Esophagus mucosa (tissue), 1 donor: ENCODE measurements around the gene TBK1. TPM values are rescaled to one million over a fixed set of nuclear protein-coding genes. Genes with fewer than 3 reads are reported as not detected.
A peak's percentile ranks its signal among the peaks of the same experiment; 100 is the strongest.

ENCODE experiments used
- ATAC-seq: fragments of 200-7000 bp; cut with Tn5 transposase; one replicate; pipeline ENCODE4 v1.9.1; 2020
- total RNA-seq: library from RNA; stranded (reverse); gene quantifications from one replicate; pipeline ENCODE4 v1.2.4, GENCODE V29; 2023
- donor health status: DM: yes; HTN: yes; CAD: no.

The TBK1 gene
- total RNA-seq, 1 donor from 2014 or later, result 12.1 TPM

DNA sequence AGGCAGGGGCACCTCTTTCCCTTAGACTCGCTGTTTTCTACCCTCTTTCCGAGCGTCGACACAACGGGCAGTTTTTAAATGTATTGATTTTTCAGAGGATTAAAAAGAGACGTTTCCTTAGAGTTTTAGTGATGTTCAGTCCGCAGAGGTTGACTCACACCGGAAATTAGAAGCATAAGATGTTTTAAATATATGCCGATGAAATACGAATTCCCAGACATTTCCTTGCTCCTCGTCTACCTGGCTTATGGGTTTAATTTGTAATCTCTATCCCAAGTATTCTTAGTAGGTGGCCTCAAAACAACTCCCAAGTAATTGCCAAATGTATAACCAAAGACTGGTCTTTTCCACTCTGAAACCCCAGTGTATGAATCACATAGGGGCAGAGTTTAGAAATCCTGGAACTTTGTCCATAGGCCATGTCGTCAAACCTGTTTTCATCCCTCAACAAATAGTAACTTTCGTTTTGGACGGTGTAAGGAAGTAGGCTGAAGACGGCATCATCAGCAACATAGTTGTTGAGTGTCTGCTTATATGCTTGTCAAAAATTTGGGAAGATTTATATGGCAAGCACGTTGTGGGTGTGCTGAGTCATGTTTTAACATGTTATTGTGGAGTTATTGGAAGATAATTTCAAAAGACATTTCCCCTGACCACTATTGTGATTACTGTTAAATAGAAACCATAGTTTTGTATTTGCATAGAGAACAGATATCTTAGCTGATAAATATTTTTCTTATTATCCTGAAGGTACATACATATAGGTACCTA, 824 bp downstream of the TBK1 start:
- peak; percentile 86 for ATAC-seq

DNA sequence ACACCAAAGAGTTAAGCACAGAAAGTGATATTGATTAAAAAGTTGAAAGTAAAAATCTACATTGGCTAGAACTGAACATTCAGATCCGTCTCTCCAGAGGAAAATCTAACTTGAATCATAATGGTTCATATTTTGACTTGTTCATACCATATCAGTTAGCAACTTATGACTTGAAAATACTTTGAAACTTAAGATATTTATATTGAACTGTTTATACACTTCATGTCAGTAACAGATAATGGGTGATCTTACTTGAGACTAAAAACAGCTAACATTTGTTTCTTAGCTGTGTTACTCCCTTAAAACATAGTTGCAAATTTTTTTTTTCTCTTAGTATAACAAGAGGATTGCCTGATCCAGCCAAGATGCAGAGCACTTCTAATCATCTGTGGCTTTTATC, 3.6 kb downstream of the TBK1 start:
- no peak for ATAC-seq

DNA sequence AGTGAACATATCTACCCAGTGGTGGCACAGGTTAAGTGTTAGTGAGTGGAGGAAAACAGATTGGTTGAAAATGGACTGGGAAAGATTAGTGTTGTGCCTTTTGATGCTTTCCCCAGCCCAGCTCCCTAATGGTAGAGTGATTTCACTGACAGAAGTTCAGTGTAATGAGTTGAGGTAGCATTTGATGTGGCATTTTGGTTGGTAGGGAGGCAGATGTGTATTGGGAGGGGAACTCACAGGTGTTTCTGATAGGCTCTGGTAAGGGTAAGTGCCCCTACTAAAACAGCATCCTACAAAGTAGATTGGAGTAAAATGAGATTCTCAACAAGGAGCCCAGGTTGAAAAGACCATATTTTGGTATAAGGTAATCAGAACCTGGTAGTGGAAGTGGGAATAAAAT, 4.2 kb downstream of the TBK1 start:
- no peak for ATAC-seq

DNA sequence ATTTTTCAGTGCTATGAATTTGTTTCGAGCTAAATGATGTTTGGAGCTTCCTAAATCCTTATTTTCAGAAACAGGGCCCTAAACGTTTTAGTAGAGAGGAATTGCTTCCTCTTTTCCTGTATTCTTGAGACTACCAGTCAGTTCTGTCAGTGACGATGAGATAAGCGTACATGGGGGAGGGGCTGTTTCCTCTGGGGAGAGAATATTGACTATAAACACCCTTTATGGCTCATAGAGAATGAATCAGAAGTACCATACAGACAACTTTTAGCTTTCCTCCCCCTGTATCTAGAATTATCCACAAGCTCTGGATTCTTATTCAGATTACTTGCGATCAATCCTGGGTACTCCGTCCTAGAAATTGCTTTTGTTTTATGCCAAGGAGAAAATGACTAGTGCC, 5.1 kb downstream of the TBK1 start:
- ATAC-seq, result no peak

DNA sequence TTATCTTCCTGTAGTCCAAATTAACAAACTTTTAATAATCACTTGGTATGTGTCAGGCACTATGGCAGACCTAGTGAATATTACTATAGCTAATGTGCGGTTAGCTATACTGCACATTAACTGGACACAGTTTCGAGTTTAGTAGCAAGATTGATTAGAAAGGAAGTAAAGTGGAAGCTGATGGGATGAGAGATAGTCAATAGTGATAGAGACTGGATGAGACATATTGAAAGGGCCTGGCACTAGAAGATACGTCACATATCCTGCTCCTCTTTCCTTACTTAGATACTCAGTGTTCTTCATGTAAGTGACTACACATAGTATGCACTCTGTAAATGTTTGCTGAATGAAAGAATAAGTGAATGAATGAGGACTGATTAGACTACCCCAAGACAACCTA, 5.5 kb downstream of the TBK1 start:
- ATAC-seq, result no peak

DNA sequence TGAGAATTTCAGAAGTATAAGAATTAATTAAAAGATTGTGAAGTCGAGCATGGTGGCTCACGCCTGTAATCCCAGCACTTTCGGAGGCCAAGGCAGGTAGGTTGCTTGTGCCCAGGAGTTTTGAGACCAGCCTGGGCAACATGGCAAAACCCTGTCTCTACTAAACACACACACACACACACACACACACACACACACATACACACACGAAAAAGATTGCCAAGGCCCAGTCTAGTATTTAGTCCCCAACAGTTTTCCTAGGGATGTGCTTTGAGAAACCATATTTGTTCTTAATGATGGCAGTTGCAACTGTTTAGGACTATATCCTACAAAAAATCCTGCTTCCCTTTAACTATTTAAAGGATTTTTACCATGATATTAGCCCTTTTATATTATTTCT, 6.0 kb downstream of the TBK1 start:
- no peak for ATAC-seq

DNA sequence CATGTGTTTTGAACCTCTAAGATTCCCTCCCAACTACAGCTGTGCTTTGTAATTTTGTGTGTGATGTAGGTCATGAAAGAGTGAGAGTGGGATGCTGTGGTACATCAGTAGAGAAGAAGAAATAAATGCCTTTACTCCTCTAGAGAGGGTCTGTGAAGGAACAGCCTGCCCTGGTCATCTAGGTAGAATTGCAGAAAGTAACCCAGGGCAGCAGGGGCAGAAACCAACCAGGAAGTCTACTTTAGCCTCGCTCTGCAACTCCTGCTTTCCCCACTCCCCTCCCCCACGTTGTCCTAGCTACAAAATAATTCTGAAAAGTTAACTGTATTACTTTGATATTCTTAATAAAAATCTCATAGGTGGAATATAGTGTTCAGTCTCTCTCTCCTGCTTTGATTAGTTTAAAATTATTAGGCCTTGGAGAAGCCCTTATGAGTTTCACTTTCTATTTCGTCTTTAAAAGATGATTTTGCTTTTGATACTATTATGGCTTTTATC, 7.5 kb downstream of the TBK1 start:
- ATAC-seq, result no peak

DNA sequence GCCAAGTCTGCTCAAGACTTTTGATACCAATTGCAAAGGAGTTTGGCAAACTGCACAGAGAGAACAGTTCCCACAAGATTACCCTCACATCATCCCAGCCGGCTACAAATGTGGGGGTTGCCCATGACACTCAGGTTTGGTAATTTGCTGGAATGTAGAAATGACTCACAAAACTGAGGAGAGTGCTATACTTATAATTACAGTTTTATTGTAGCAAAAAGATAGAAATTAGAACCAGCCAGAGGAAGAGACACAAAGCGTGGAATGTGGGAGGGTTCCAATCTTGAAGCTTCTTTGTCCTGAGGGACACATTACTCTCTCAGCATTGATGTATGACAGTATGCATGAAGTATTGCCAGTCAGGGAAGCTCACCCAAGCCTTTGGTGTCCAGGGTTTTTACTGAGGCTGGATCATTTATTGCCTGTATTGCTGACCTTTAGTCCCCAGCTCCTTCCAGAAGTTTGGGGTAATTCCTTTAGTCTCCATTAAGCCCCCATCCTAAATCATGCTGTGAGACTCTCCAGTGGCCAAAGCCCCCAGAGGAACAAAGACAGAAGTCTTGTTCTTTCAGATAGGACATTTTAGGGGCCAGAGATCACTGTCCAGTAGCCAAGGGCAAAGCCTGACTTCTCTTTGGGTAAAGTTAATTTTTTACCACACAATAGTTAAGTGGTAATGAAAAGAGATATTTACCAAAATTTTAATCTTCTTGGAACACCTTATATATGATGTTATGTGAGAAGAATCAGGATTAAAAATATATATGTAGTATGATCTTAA, 9.9 kb downstream of the TBK1 start:
- ATAC-seq, result peak; percentile 28

DNA sequence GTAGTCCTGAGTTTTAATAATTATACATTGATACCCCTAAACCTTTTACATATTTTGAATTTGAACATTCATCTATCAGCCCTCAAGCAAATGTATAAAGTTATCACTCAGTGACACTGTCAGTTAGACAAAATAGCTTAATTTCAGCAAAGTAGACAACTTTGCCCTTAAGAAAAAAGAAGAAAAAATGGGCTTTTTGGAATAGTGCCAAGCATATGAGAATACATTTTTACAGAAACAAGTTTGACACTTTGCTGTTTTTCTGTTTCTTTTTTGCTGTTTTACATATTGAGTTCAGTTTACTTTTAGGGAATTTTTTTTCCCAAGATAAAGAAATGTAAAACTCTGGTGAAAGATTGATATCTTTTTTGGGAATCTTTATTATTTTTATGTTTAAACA, 14.3 kb downstream of the TBK1 start:
- no peak for ATAC-seq

DNA sequence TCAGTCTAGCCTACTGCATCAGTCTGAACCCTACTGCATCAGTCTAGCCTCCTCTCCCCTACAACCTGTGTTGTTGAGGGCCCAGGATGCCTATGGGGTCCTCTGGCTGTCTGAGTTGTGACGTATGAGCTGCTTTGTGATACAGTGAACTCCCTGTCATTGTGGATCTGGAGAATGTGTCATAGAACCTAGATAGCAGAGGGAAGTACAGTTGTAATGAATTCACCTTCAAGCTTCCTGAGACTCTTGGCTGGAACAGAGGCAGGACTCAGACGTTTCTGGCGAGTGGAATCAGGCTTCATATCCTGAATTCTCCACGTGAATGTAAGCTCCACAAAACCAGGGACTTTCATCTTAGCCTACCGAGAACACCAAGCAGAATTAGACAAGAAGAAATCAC, 17.0 kb downstream of the TBK1 start:
- ATAC-seq, result no peak

DNA sequence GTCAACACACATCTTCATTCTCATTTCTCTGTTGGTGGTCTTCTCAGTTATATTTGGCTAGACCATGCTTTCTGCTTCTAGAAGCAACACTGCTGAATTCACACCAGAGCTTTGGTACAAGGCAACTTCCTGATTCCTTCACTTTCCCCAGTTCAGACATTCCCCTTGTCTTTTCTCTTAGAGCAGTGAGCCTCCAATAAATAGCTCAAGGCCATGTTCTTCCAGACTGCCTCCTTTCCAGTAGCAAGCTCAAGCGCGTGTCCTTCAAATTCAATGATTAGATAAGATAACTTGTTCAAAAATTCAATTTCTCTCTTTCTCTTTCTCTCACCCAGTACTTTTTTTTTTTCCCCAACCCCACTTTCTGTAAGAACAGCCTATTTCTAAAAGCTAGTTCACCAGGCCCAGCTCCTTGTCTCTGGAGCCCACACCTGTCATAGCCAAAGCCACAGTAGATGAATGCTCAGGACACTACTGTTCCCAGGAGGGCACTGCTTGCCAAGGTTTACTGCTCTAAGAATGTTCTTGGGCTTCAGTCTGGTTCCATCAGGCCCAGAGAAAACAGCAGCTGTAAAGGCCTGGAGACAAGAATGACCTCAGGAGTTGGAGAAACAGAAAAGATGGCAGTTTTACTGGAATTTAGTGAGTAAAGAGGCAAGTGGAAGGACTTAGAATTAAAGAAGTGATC, 17.7 kb downstream of the TBK1 start:
- no peak for ATAC-seq

DNA sequence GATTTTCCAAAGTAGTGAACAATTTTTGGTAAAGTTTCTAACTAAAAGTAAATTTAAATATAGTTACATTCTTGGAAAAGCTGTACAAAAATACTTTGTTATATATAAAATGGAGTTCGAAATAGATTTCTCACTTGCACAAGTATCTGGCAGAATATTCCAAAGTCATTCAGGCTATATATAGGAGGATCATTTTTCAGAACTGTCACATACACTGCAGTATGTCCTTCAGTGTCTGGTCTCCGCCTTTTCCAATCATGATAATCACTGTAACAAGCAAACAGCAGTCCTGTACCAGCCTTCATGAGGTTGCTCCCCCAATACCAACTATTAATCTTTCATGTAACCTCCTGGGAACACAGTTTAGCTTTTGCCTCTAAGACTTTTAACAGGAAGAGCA, 18.6 kb downstream of the TBK1 start:
- no peak for ATAC-seq

DNA sequence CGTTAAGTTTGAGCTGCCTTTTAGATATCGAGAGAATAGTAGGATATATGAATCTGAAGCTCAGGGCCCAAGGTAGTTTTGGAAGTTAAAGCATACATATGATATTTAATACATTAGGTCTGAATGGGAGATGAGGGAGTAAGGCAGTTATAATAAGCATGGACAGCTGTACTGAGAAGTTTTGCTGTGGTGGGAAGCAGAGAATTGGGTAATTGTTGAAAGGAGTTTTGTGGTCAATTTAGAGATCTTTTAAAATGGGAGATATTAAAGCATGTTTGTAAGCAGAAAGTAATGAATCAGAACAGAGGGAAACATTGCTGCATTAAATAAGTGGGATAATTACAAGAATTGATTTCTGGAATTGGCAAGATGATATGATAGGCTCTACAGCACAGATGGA, 21.3 kb downstream of the TBK1 start:
- no peak for ATAC-seq

DNA sequence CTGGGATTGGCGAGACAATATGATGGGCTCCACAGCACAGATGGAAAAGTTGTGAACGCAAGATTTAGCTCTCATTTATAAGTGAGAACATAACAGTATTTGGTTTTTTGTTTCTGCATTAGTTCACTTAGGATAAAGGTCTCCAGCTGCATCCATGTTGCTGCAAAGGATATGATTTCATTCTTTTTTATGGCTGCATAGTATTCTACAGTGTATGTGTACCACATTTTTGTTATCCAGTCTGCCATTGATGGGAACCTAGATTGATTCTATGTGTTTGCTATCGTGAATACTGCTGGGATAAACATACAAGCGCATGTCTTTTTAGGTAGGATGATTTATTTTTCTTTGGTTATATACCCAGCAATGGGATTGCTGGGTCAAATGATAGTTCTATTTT, 23.6 kb downstream of the TBK1 start:
- ATAC-seq, result no peak

DNA sequence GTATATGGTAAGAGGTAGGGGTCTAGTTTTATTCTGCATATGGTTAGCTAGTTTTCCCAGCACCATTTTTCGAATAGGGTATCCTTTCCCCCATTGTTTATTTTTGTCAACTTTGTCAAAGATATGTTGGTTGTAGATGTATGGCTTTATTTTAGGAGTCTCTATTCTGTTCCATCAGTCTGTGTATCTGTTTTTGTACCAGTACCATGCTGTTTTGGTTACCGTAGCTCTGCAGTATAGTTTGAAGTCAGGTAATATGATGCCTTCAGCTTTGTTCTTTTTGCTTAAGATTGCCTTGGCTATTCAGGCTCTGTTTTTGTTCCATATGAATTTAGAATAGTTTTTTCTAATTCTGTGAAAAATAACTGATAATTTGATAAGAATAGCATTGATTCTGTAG, 24.9 kb downstream of the TBK1 start:
- no peak for ATAC-seq

DNA sequence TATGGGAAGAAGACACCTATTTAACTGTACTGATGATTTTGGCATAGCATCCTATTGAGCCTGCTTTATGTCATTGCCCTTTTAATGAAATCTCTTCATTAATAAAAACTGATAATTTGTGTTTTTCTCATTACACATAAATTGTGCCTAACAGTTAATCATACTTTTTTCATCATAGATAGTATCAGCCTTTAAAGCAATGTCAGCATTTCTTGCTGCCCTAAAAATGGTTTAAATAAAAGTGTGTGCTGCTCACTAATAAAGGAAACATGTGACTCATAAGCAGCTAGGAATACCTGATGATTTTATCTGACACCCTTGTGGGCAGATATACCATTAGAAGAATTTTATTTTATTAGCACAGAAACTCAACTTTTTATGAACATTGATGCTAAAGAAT, 26.7 kb downstream of the TBK1 start:
- ATAC-seq, result no peak

DNA sequence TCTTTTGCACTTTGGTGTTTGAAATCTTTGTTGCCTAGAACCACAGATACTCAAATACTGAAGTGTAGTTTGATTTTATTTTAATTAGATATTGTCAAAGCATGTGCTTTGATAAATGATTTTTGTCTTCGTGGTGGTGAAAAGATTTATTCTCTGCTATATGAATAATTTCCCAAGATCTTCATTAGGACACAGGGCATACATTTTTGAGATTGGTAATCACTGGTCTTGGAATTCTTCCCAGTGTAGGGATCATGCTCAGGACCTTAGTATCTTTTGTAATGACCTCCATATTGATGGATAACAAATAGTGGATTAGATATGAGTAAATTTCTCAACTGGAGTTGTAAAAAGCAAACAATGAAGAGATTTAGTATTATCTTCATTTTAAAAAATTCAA, 28.2 kb downstream of the TBK1 start:
- ATAC-seq, result no peak

DNA sequence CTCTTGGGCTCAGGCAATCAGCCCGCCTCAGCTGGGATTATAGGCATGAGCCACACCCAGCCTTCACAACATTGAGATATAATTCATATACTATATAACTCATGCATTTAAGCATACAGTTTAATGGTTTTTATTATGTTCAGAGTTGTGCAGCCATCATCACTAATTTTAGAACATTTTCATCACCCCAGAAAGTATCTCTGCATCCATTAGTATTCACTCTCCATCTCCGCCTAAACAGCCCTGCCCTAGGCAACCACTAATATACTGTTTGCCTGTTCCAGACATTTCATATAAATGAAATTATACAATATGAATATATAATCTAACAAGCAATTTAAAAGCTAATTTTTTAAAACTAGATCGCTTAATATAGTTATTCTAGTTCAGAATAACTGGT, 34.7 kb downstream of the TBK1 start:
- no peak for ATAC-seq

DNA sequence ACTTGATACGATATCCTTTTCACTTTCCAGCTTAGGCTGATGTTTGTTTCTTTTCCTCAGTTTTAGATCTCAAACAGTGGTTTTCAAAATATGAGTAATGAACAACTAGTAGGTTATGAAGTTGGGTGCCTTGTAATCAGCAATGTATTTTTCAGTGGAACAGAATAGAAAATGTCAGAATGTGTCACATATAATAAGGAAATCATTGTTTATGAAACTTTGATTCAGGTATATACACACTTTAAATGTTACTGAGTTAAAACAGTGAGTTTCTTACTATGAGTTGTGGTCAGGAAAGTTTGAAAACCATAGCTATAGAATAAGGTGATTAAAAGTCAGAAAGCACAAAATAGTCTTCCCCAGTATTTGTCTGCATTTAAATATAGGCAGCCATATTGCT, 39.8 kb downstream of the TBK1 start:
- no peak for ATAC-seq

DNA sequence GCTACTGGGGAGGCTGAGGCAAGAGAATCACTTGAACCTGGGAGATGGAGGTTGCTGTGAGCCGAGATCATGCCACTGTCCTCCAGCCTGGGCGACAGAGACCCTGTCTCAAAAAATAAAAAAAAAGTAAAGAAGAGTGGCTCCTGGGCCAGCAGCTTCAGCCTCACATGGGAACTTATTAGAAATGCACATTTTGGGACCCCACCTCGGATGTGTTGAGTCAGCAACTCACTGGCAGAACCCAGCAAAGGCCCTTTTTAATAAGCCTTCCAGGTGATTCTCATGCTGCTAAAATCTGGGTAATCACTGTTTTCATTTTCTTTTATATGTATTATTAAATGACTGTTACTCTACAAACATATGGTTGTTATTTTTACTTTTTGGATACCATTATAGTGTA, 41.6 kb downstream of the TBK1 start:
- ATAC-seq, result no peak

DNA sequence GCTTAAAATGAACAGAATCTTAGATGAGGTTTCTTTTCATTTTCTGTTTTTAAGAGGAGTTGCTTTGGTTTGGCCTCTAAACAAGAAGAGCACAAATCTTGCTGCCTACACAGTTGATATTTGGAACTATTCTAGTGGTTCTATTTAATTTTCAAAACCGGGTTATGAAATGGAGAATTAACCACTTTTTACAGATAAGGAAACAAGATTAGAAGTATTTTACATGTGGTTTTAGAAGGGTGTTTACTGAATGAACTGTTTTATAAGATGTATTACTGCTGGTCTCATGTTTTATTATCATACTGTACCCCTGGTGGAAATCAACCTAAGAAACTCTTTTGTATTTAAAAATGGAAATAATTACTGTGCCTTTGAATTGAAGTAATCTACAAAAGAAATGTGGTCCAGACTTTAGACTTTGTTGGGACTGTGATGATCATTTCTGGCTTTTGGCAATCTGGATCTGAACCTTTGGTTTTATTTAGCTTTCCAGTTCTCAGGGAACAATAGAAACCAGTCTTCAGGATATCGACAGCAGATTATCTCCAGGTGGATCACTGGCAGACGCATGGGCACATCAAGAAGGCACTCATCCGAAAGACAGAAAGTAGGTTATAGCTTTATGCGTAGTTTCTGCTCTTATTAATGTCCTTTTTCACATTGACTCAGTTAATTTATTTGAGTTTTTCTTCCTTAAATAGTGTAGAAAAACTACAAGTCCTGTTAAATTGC, 43.2 kb downstream of the TBK1 start:
- ATAC-seq, result no peak

DNA sequence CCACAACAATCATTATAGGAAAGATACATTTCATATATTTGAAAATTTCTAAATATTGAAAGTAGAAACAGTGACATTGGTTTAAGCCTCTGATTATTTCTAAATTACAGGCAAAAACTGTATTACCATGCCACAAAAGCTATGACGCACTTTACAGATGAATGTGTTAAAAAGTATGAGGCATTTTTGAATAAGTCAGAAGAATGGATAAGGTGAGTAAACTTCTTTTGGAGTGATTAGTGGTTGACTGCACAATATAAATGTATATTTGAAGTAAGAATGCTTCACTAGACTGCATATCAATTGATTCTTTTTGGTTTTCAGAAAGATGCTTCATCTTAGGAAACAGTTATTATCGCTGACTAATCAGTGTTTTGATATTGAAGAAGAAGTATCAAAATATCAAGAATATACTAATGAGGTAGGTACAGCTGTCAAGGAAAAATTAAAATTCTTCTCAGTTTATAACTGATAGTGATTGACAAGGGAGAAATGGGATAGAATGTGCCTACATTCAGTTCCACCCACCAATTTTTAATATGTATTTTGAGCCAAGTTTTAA, 45.0 kb downstream of the TBK1 start:
- ATAC-seq, result no peak

DNA sequence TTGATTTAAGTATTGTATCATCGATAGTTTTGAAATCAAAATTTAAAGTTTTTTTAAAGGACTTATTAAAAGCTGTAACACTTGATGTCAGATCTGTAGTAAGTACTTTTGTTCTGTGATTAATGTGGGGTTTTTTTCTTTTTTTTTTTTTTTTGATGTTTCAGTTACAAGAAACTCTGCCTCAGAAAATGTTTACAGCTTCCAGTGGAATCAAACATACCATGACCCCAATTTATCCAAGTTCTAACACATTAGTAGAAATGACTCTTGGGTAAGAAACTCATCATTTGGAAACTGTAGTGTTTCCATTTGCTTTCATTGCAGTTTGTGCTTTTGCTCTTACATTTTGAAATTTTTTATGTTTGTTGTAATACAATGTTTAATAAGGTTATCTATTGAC, 45.6 kb downstream of the TBK1 start:
- no peak for ATAC-seq
